Endothelial cell of umbilical vein (primary cell): ENCODE data around the gene TTC4. TPM values are rescaled to one million over a fixed set of nuclear protein-coding genes. Genes with fewer than 3 reads are reported as not detected.

Experiments used
- BruUV-seq: library from RNA; stranded (reverse); fragments of 400-500 nt; replicated peaks from 2 replicates; lab custom pipeline; 2021; lab: Mats Ljungman, UMichigan
- CTCF ChIA-PET: fragments of 300-600, 350-600 bp; sonication (Branson Sonifier 250); formaldehyde crosslinking; loops from one replicate; lab custom pipeline; 2021; ENCODE audit warnings: antibody characterized with exemption, inconsistent platforms; lab: Charles Lee
- POLR2A ChIA-PET: fragments of 300-600, 350-600 bp; sonication (Branson Sonifier 250); formaldehyde crosslinking; loops from one replicate; lab custom pipeline; 2021; ENCODE audit warnings: antibody characterized with exemption, inconsistent platforms; lab: Charles Lee
- DNase-seq: peaks from one replicate; pipeline ENCODE4 v3.0.0-alpha.2; 2011; ENCODE audit warnings: low read depth, low spot score
- FAIRE-seq: peaks from 2 replicates; lab custom pipeline; 2011; peaks lifted over from hg19 to GRCh38; lab: Jason Lieb, UNC
- H2AFZ ChIP-seq: 2 replicates; pipeline ENCODE4 v1.6.0; 2012; ENCODE audit warnings: low read depth, low read length, control low read depth, inconsistent platforms
- H3K27ac ChIP-seq: 2 replicates; pipeline ENCODE4 v1.5.1; 2011; ENCODE audit warnings: low read depth, mild to moderate bottlenecking, control low read depth, low read length, moderate library complexity; ENCODE audit not compliant: insufficient read depth
- H3K27me3 ChIP-seq, 2 experiments: 2 replicates each; pipeline versions ENCODE4 v1.6.0 to v1.6.1; 2011; ENCODE audit warnings: low read length in 2 of 2, mixed read lengths in 1 of 2; ENCODE audit not compliant: control insufficient read depth in 2 of 2, insufficient read depth in 2 of 2
- H3K36me3 ChIP-seq, 2 experiments: 2 replicates in 1 of 2; 3 replicates in 1 of 2; pipeline ENCODE4 v1.5.1; 2011; ENCODE audit warnings: low read length in 2 of 2, mild to moderate bottlenecking in 1 of 2, moderate library complexity in 1 of 2; ENCODE audit not compliant: control insufficient read depth in 2 of 2, insufficient read depth in 2 of 2; ENCODE audit errors: extremely low read depth in 1 of 2
- H3K4me1 ChIP-seq: 3 replicates; pipeline ENCODE4 v1.5.1; 2011; ENCODE audit warnings: mild to moderate bottlenecking, low read length; ENCODE audit not compliant: control insufficient read depth, insufficient read depth; ENCODE audit errors: extremely low read depth
- H3K4me2 ChIP-seq: 2 replicates; pipeline ENCODE4 v1.6.1; 2011; ENCODE audit warnings: low read length, control low read depth, mixed read lengths; ENCODE audit not compliant: insufficient read depth
- H3K4me3 ChIP-seq, 3 experiments: fragments of 200-600 bp in 1 of 3; sonication (generic), shearing (Covaris generic) in 1 of 3; replicated peaks in 1 of 3; 2 replicates each; pipeline ENCODE4 v1.5.1; 2011 to 2016; ENCODE audit warnings: control low read depth in 3 of 3, low read length in 3 of 3, mild to moderate bottlenecking in 2 of 3, inconsistent platforms in 1 of 3, low read depth in 1 of 3, moderate library complexity in 1 of 3; ENCODE audit not compliant: insufficient read depth in 1 of 3
- H3K79me2 ChIP-seq: 2 replicates; pipeline ENCODE4 v1.6.0; 2012; ENCODE audit warnings: low read length, inconsistent platforms; ENCODE audit not compliant: control insufficient read depth, insufficient read depth
- H3K9ac ChIP-seq: replicated peaks from 2 replicates; pipeline ENCODE3; 2011; ENCODE audit warnings: low read length, control low read depth; ENCODE audit not compliant: insufficient read depth; ENCODE audit errors: extremely low read depth
- H3K9me1 ChIP-seq: replicated peaks from 3 replicates; pipeline ENCODE4 v1.6.0; 2011; ENCODE audit warnings: mild to moderate bottlenecking, low read length; ENCODE audit not compliant: control insufficient read depth, insufficient read depth; ENCODE audit errors: extremely low read depth
- H3K9me3 ChIP-seq: replicated peaks from 2 replicates; pipeline ENCODE4 v1.5.1; 2012; ENCODE audit warnings: low read length, inconsistent platforms; ENCODE audit not compliant: control insufficient read depth, insufficient read depth
- H4K20me1 ChIP-seq: replicated peaks from 2 replicates; pipeline ENCODE3; 2011; ENCODE audit warnings: mild to moderate bottlenecking, low read length; ENCODE audit not compliant: control insufficient read depth, insufficient read depth; ENCODE audit errors: extremely low read depth
- CTCF ChIP-seq, 2 donors: IDR thresholded peaks; 1 replicate in 1 of 2; 2 replicates in 1 of 2; pipeline ENCODE4 v1.5.1; 2011; ENCODE audit warnings: low read length in 2 of 2, mild to moderate bottlenecking in 2 of 2, moderate library complexity in 2 of 2, control low read depth in 1 of 2, inconsistent platforms in 1 of 2, low read depth in 1 of 2; ENCODE audit not compliant: insufficient read depth in 1 of 2; ENCODE audit errors: extremely low read depth in 1 of 2
- EZH2 ChIP-seq: IDR thresholded peaks from 2 replicates; pipeline ENCODE4 v1.6.1; 2012; ENCODE audit warnings: borderline replicate concordance, low read depth, mild to moderate bottlenecking, moderate library complexity, low read length, inconsistent platforms; ENCODE audit not compliant: severe bottlenecking
- FOS ChIP-seq: IDR thresholded peaks from 2 replicates; pipeline ENCODE4 v1.6.1; 2011; ENCODE audit warnings: mild to moderate bottlenecking, low read length, moderate library complexity, borderline replicate concordance; ENCODE audit not compliant: insufficient read depth
- GATA2 ChIP-seq: IDR thresholded peaks from 2 replicates; pipeline ENCODE4 v1.7.0; 2011; ENCODE audit warnings: low read depth, mild to moderate bottlenecking, moderate library complexity, mixed read lengths, low read length; ENCODE audit not compliant: insufficient read length, insufficient read depth
- JUN ChIP-seq: IDR thresholded peaks from 2 replicates; pipeline ENCODE4 v1.6.1; 2011; ENCODE audit warnings: borderline replicate concordance, low read depth; ENCODE audit not compliant: insufficient read length, insufficient read depth
- MAX ChIP-seq: IDR thresholded peaks from 2 replicates; pipeline ENCODE4 v1.6.1; 2011; ENCODE audit not compliant: insufficient read depth, insufficient read length
- MYC ChIP-seq: IDR thresholded peaks from one replicate; pipeline ENCODE4 v1.6.1; 2011; ENCODE audit warnings: mild to moderate bottlenecking, low read depth, low read length
- POLR2A ChIP-seq: IDR thresholded peaks from 2 replicates; pipeline ENCODE4 v1.6.1; 2012; ENCODE audit warnings: low read depth, mild to moderate bottlenecking, control low read depth, low read length
- POLR2AphosphoS5 ChIP-seq: IDR thresholded peaks from 2 replicates; pipeline ENCODE4 v1.6.1; 2012; ENCODE audit warnings: low read depth, mild to moderate bottlenecking, control low read depth, low read length, moderate library complexity; ENCODE audit not compliant: insufficient read depth
- dilution Hi-C: fragments of 300-500 bp; cut with MboI; formaldehyde crosslinking; loops from one replicate; pipeline ENCODE4 v1.15.0; 2019; ENCODE audit warnings: low sequenced_read_pairs; ENCODE audit not compliant: extremely low pct_ligation_motif_present
- intact Hi-C: fragments of 100-400 bp; cut with micrococcal nuclease; formaldehyde crosslinking; loops from one replicate; pipeline ENCODE4 v1.10.0; 2022
- polyA plus RNA-seq, 4 experiments: library from polyadenylated mRNA; depleted of rRNA in 3 of 4; stranded (reverse) in 3 of 4; unstranded in 1 of 4; fragments of >200 nt; gene quantifications; 2 replicates each; pipeline versions ENCODE4 v1.2.1 to v1.2.3, GENCODE V29; 2011 to 2012; ENCODE audit warnings: missing spikeins in 1 of 4
- total RNA-seq: library from RNA; stranded (reverse); gene quantifications from 2 replicates; pipeline ENCODE4 v1.2.3, GENCODE V29; 2021

The TTC4 gene
- total and polyA plus RNA-seq, 2 donors (not counting 3 experiments of a cell fraction or from before 2014, with no cell fraction given), result 19.2 to 28.8 TPM

GRCh38 chr1:54764133-54764921 lies 48.7 kb downstream of the TTC4 start, which contains the start of gene PARS2:
Gene PARS2 (minus strand): TSS chr1:54764523. CDS start chr1:54759161, 5,362 bp downstream.
- intact Hi-C loops, result loop anchor here (1.0 to 10.0 kb wide), 4 partner anchors 49 to 430 kb away; partner anchors contain the start of genes DHCR24 and TTC4
- Histone ChIP-seq H3K9ac (peak within 1 kb of the TSS; percentile 93), H3K27me3 (peaks cover 0 to 4% of the 10 kb centered on the region in 2 experiments), H3K9me3 (no peaks in the 10 kb centered on the region), H3K4me3 (peak within 1 kb of the TSS; percentile 44 to 90 (median 88)), H3K4me1 (peaks cover 5% of the 10 kb centered on the region), H3K9me1 (no peaks in the 10 kb centered on the region), H4K20me1 (no peaks in the 10 kb centered on the region), H3K4me2 (peak within 1 kb of the TSS; percentile 86), H3K79me2 (no peaks in the 10 kb centered on the region), H3K27ac (peak within 1 kb of the TSS; percentile 68), H2AFZ (peak within 1 kb of the TSS; percentile 50), H3K36me3 (no peaks in the 10 kb centered on the region)
- dilution Hi-C loops, result no loop called here
- peak; percentile 100 for DNase-seq
- TF ChIP-seq EZH2 (no peak), GATA2 (no peak), MYC (no peak), CTCF (IDR thresholded peaks at IDR 0.05; ENCODE audit: extremely low read depth in 1 of 2, insufficient read depth in 1 of 2, low read depth in 1 of 2, low read length in 2 of 2) (no peak), POLR2AphosphoS5 (peak; percentile 83), POLR2A (peak; percentile 72), FOS (no peak), JUN (no peak), MAX (no peak)
- CTCF ChIA-PET, result interaction anchor here (0.6 kb wide), 1 partner anchor 264 kb away, joined by 3 read pairs; no protein-coding TSS in a partner anchor
- POLR2A ChIA-PET, result no interaction called here
- peak; percentile 99 for FAIRE-seq
- BruUV-seq, result no TSS peak
